CD4-positive, alpha-beta T cell treated with Interleukin-15 for 4 hours (primary cell): ENCODE results near the gene EIF4ENIF1.
"Not testable (repeated sequence)": the region's sequence is repeated elsewhere in the genome, so short reads cannot be mapped to it uniquely, and the experiment has no call there.

ENCODE experiments used
- DNase-seq: peaks from one replicate; pipeline ENCODE4 v3.0.0-alpha.2; 2020; ENCODE audit warnings: low spot score

The EIF4ENIF1 gene, protein sequence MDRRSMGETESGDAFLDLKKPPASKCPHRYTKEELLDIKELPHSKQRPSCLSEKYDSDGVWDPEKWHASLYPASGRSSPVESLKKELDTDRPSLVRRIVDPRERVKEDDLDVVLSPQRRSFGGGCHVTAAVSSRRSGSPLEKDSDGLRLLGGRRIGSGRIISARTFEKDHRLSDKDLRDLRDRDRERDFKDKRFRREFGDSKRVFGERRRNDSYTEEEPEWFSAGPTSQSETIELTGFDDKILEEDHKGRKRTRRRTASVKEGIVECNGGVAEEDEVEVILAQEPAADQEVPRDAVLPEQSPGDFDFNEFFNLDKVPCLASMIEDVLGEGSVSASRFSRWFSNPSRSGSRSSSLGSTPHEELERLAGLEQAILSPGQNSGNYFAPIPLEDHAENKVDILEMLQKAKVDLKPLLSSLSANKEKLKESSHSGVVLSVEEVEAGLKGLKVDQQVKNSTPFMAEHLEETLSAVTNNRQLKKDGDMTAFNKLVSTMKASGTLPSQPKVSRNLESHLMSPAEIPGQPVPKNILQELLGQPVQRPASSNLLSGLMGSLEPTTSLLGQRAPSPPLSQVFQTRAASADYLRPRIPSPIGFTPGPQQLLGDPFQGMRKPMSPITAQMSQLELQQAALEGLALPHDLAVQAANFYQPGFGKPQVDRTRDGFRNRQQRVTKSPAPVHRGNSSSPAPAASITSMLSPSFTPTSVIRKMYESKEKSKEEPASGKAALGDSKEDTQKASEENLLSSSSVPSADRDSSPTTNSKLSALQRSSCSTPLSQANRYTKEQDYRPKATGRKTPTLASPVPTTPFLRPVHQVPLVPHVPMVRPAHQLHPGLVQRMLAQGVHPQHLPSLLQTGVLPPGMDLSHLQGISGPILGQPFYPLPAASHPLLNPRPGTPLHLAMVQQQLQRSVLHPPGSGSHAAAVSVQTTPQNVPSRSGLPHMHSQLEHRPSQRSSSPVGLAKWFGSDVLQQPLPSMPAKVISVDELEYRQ

DNA sequence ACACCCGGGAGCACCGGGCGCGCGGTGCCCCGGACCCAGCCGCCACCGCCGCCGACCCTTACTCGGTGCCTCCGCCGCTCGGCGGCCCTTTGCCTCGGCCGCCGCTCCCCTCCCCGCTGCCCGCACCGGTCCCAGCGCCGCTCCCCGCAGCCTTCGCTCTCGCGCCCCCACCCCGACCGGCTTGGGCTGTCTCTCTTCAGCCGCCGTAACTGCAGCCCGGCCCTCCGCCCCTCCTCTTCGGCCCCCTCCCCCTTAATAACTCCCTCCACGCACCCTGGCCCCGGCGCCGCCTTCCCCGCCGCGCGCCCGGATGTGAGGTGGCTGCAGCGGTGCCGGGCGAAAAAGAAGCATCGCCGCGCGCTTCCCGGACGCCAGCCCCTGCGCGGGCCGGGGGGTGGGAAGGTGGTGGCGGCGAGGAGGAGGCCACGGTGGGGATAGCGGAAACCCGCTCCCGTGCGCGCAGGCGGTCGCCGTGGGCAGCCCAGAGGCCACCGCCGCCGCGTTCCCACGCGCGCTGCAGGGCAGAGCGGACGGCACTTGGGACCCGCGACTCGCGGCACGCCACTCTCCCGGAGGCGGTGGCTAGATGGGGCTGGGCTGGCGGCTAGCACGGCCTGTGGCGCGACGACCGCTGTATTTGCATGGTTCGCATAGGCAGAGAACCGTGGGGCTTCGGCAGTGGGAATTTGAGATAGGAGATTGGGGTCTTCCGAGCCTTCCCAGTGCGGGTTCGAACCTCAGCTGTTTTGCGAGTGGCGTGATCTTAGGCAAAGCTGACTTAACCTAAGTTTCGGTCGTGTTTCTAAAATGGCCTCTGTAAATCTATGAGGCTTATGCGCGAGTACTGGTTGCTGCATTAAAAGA lies at the start of gene EIF4ENIF1:
Gene EIF4ENIF1 (minus strand): TSS at position 211 of the 864 bp plus-strand sequence. CDS start 1,124 bp downstream, outside the sequence.
- DNase-seq: peak; percentile 89

DNA sequence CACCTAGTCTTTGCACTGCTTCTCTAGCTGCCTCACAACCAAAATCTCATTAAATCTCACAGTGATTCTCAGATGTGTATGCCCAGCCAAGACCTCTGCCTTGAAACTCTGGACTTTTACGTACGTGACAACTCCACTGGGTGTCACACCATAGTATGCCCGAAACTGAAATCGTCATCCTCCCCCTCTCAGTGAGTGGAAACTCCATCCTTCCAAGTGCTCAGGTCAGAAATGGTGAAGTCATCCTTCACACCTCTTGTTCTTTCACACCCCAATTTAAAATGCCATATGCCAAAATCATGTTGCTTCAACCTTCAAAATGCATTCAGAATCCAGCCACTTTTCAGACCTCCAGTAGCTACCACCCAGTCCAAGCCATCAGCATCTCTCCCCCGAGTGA lies 49.2 kb upstream of the EIF4ENIF1 start:
- DNase-seq: no peak

DNA sequence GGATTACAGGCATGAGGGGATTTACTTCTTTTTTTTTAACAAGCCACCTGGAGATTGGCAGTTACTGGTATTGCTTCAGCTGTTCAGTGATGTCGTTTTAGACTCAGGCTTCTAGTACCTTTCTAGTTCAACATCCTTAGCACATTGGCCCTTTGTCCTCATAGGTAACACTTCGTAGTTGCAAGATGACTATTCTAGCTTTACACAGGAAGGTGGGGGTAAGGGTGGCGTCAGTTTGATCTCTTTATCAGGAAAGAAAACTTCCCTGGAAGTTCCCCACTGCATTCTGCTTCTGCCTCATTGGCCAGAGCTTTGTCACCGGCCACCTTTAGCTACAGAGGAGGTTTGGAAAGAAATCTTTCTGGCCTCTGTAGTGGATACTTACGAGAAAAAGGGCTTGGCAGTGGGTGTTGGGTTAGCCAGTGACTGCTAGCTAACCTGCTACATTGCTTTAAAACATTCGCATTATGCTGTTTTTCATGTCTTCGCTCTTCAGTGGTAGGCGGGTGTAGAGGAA lies 47.4 kb upstream of the EIF4ENIF1 start:
- peak; percentile 11 for DNase-seq

DNA sequence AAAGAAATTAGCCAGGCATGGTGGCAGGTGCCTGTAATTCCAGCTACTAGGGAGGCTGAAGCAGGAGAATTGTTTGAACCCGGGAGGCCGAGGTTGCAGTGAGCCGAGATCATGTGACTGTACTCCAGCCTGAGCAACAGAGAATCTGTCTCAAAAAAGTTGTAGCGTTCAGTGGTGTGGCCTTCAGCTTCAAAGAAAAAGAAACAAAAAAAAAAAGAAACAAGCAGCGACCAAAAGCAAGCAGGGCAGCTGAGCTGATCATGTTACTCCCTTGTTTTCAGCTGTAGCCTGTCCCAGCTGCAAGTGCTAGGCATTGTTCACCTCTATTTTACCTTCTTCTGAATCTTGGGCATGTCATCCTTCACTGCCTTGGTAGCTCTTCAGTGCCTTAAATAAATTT lies 43.7 kb upstream of the EIF4ENIF1 start:
- DNase-seq: no peak

DNA sequence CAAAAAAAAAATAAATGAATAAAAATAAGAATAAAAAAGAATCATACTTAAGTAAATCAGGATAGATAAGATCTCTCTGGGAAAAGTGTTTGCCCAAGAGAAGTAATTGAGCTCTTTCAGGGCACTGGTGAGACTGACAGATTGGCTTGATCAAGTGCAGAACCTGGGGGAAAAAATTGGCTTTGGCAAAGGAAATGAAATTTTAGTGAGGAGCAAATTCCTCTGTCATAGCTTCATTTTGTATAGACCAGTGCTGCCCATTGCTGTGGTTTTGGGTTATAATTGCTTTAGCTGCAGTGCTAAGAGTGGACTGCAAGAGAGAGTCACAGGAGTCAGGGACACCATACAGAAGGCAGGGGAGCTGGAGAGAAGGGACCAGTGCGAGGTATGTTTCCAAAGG lies 42.4 kb upstream of the EIF4ENIF1 start:
- no peak for DNase-seq

DNA sequence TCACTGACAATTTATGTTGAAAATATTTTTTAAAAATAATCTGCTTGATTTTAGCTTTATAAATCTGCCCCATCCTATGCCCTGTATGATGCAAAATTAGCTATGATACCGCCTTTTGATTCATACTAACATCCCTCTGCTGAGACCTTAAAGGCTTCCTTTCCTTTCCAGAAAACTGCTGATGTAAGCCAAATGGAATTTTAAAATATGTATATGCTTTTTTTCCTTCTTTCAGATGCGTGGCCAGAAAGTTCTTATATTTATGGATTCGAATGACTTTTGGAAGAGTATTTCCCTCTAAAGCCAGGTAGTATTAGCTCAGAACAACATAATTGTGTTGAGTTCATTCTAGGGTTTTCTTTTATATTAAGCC lies 41.2 kb upstream of the EIF4ENIF1 start:
- DNase-seq: no peak

DNA sequence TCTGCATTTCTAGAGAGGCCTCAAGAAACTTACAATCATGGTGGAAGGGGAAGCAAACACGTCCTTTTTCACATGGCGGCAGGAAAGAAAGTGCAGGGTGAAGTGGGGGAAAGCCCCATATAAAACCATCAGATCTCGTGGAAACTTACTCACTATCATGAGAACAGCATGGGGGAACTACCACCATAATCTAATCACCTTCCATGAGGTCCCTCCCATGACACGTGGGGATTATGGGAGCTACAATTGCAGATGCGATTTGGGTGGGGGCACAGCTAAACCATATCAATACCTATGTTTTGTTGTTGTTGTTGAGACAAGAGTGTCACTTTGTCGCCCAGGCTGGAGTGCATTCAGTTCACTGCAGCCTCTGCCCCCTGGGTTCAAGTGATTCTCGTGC lies 36.6 kb upstream of the EIF4ENIF1 start:
- DNase-seq: peak; percentile 56

DNA sequence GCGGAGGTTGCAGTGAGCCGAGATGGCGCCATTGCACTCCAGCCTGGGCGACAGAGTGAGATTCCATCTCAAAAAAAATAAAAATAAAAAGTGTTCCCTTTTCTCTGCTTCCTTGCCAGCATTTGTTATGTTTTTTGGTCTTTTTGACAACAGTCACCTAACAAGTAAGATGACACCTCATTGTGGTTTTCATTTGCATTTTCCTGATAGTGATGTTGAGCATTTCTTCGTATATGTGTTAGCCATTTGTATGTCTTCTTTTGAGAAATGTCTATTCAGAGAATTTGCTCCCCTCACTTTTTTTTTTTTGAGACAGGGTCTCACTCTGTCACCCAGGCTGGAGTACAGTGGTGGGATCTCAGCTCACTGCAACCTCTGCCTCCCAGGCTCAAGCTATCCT lies 34.5 kb upstream of the EIF4ENIF1 start:
- DNase-seq: peak; percentile 43

DNA sequence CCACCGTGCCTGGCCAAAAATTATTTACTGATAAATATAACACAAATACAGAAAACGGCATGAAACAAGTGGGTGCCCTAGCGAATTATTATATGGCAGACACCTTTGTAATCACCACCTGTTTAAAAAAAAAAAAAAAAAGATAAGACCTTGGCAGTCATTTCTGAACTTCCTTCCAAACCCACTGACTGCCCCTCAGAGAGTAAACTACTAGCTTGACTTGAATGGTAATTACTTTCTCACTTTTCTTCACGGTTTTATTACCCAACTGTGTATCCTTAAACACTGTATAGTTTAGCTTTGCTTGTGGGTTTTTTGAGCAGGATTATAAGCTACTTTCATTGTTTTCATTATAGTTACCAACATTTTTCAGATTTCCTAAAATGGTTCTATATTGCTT lies 30.4 kb upstream of the EIF4ENIF1 start:
- no peak for DNase-seq

DNA sequence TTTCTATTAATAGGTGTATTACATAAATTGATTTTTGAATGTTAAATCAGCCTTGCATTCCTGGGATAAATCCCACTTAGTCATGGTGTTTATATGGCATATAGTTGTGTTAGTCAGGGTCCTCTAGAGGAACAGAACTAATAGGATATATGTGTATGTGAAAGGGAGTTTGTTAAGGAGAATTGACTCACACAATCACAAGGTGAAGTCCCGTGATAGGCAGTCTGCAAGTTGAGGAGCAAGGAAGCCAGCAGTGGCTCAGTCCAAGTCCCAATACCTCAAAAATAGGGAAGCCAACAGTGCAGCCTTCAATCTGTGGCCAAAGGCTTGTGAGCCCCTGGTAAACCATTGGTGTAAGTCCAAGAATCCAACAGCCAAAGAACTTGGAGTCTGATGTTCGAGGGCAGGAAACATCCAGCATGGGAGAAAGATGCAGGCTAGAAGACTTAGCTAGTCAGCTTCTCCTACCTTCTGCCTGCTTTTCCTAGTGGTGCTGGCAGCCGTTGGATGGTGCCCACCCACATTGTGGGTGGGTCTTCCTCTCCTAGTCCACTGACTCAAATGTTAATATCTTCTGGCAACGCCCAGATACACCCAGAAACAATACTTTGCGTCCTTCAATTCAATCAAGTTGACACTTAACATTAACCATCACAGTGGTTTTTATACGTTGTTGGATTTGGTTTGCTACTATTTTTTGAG lies 19.6 kb upstream of the EIF4ENIF1 start:
- no peak for DNase-seq

DNA sequence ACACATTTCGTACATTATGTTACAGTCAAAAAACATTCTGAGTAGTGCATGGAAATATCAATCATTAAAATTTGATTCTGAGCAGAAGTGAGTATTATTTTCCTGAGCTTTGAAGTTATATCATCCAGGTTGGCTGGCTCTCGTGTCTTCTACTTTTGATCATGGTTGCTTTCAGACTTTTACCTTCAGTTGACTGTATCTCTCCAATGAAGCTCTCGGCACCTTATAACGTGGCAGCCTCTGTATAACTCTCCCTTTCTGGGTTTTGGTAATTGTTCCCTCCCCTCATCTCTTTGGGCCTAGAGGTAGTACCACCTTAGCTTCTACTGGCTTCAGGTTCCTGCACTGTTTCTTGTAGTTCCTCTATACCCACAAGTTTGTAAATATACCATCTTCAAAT lies 18.9 kb upstream of the EIF4ENIF1 start:
- no peak for DNase-seq

DNA sequence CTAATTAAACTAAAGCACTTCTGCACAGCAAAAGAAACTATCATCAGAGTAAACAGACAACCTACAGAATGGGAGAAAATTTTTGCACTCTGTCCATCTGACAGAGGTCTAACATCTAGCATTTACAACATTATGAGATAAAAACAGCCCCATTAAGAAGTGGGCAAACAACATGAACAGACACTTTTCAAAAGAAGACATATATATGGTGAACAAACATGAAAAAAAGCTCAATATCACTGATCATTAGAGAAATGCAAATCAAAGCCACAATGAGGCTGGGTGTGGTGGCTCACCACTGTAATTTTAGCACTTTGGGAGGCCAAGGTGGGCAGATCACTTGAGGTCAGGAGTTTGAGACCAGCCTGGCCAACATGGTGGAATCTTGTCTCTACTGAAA lies 17.9 kb upstream of the EIF4ENIF1 start:
- DNase-seq: not testable (repeated sequence)

DNA sequence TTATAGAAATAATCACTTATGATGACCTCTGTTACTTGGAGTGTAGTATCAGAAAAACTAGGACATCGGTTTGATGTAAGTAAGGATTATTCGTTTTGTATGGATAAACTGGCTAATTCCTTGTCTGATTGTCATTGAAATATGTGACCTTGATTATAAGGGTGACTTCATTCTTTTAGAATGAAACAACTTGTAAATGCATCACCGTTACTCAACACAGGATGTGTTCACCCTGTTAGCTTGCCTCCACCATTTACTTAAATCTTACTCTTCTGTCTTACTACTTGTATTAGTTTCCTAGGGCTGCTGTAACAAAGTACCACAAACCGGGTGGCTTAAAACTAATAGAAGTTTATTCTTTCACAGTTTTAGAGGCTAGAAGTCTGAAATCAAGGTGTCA lies 14.6 kb upstream of the EIF4ENIF1 start:
- DNase-seq: no peak

DNA sequence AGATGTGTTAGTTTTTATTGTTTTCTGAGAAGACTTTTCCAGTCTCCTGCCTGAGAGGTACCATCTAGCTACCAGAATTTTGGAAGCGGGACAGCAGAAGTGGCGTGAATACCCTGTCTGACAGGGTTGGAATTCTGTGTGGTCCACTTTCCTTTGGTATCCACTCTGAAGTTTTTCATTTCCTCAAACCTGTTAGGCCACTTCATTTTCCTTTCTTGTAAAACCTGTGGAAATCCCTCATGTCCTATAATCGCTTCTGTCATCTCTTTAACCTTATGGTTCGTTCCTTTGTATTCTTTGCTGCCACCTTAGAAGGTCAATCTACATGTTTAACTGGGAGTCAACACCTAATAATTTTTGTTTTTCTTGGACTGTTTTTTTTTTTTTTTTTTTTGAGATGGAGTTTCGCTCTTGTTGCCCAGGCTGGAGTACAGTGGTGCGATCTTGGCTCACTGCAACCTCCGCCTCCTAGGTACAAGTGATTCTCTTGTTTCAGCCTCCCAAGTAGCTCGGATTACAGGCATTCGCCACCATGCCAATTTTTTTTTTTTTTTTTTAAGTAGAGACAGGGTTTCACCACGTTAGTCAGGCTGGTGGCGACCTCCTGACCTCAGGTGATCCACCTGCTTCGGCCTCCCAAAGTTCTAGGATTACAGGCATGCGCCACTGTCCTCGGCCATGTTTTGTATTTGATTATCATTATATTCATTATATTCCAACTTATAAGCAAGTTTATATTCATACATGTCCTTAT lies 13.7 kb upstream of the EIF4ENIF1 start:
- no peak for DNase-seq

DNA sequence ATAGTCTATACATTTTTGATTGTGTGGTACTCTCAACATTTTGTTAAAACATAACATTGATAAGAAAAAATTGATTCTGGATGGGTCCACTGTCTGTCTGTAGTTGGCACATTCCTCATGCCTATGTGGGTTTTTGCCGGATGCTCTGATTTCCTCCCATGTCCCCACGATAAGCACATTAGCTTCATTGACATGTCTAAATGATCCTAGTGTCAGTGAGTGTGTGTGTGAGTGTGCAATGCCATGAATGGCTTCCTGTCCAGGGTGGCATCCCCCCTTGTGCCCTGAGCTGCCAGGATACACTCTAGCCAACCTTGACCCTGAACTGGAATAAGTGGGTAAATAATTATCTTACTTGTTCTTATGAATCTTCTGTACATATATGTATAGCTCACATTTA lies 12.1 kb upstream of the EIF4ENIF1 start:
- no peak for DNase-seq

DNA sequence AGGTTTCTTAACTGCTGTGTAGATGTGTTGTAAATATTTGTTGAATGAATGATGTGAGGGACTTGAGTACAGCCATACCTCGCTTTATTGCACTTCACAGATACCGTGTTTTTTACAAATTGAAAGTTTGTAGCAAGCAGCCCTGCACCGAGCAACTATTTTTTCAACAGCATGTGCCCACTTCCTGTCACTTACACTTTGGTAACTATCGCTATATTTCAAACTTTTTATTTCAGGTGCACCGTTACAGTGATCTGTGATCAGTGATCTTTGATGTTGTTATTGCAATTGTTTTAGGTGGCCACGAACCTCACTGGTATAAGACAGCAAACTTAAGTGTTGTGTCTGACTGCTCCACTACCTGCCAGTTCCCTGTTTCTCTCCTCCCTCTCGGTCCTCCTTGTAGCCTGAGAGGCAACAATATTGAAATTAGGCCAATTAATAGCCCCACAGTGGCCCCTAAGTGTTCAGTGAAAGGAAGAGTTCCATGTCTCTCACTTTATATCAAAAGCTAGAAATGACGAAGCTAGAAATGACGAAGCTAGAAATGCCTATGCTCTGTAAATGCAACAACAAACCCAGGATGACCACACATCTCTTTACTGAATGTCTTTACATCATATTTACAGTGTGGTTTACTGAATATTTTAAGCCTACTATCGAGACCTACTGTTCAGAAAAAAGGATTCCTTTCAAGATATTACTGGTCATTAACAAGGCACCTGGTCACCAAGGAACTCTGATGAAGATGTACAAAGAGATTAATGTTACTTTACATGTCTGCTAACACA lies 7.7 kb upstream of the EIF4ENIF1 start:
- peak; percentile 40 for DNase-seq

DNA sequence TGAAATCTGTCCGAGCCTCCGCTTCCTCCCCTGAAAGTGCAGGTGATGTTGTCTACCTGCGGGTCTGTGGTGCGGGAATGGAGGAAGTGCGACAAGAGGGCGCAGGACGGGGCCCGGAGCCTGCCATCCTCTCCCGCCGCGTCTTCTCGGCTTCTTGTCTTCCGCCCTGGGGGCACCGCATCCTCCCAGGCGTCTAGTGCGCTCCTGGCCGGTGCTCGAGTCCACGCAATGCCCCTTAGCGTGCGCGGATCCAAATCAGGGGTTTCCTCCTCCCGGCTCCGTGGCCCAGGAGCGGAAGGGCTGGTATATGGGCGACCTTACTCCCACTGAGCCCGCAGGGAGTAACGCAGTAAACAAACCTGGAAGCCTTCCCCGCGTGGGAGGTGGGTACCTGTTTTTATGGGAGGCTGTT lies 7.1 kb upstream of the EIF4ENIF1 start:
- peak; percentile 17 for DNase-seq

DNA sequence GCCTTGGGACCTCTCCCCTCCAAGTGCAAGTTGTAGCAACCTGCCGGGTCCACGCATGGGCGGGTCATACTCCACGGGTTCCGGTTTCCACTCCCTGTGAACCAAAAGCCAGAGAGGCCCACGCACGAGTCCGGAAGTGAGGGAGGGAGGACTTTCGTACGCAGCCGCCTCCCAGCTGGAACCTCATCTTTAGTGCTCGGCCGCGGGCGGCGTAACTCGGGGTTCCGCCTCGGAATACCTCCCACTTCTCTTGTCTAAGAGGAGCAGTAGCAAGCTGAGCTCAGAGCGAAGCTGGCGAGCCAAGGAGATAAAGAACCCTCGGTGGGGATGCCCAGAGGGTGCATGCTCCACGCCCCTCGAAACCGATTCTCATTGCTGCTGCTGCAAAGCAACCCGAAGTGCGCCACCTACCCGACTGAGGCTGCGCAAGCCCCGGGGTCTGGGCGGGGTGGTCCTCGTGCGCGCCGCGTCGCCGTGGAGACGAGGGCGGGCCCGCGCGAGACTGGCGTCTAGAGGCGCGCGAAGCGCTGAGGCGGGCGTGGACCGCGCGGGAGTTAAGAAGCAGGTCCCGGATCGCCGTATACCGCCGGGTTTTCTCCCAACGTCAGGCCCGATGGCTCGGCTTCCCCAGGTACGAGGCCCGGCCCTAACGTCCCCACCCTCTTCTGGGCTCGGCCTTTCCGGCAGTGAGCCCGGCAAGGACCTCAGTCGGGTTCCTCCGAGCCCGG lies 6.5 kb upstream of the EIF4ENIF1 start, which contains the start of gene SFI1:
Gene SFI1 (plus strand): TSS at position 530 of the 728 bp plus-strand sequence. CDS start 11,749 bp downstream, outside the sequence.
- peak; percentile 95 for DNase-seq

DNA sequence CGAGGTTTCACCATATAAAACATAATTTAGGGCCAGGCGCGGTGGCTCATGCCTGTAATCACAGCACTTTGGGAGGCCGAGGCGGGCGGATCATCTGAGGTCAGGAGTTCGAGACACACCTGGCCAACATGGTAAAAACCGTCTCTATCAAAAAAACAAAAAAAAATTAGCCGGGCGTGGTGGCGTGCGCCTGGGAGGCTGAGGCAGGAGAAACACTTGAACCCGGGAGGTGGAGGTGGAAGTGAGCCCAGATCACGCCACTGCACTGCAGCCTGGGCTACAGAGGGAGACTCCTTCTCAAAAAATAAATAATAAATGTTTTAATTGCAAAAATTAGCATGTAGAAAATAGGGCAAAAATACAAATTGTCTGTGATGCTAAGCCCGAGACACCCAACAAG lies 5.7 kb upstream of the EIF4ENIF1 start:
- DNase-seq: no peak
